Stomach (tissue), 4 donors: ENCODE data around the gene PNLIPRP1.

ENCODE experiments used
- CTCF ChIP-seq, 7 experiments: fragments of 450-650 bp in 4 of 7; fragments of 200-600 bp in 3 of 7; sonication (generic) in 3 of 7; IDR thresholded peaks; one replicate each; pipeline ENCODE4 v1.5.1; 2016 to 2019; ENCODE audit warnings: antibody characterized with exemption in 7 of 7, control low read depth in 2 of 7, mild to moderate bottlenecking in 1 of 7
- POLR2A ChIP-seq, 4 donors: fragments of 450-650 bp; IDR thresholded peaks; one replicate each; pipeline ENCODE4 v1.6.1; 2016; ENCODE audit warnings: antibody characterized with exemption in 4 of 4, control low read depth in 2 of 4, mild to moderate bottlenecking in 1 of 4, moderate library complexity in 1 of 4
- POLR2AphosphoS5 ChIP-seq, 3 donors: sonication (generic); formaldehyde crosslinking; IDR thresholded peaks; one replicate each; pipeline ENCODE4 v1.6.1; 2016; ENCODE audit warnings: antibody characterized with exemption in 3 of 3

DNA sequence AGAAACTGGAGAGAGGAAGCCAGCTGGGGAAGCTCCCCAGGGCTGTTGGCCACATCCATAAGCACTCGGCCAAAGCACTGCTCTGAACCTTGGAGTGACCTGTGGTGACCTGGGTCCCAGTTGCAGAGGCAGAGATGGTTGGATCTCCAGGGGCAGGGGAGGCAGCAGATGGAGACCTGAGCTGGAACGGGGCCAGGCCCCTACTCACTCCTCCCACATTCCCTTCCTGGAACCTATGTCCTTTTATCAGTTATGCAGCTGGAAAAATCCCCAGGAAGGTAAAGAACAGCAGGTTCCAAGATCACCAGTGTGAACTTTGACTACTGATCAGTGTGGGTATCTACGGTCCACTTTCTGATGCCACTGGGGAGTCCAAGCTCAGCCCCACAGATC is 20.4 kb downstream of the PNLIPRP1 start:
- TF ChIP-seq CTCF (IDR thresholded peaks at IDR 0.05) (no peak), POLR2A (IDR thresholded peaks at IDR 0.05) (no peak), POLR2AphosphoS5 (IDR thresholded peaks at IDR 0.05) (no peak)
